RWPE2 (cell line): ENCODE data around the gene PDE3B.

Source experiments
- ATAC-seq: fragments of 200-7000 bp; cut with Tn5 transposase; 3 replicates; pipeline ENCODE4 v1.9.1; 2021; ENCODE audit warnings: low read depth
- DNase-seq: peaks from one replicate; pipeline ENCODE4 v3.0.0-alpha.2; 2020; ENCODE audit warnings: low spot score
- H3K27ac ChIP-seq: fragments of 450-650 bp; 2 replicates; pipeline ENCODE4 v1.5.1; 2017; ENCODE audit warnings: mild to moderate bottlenecking; ENCODE audit not compliant: poor library complexity, severe bottlenecking
- H3K27me3 ChIP-seq: fragments of 250-450 bp; sonication (Bioruptor Pico); 2 replicates; pipeline ENCODE4 v1.5.1; 2021; ENCODE audit warnings: mild to moderate bottlenecking, moderate library complexity; ENCODE audit not compliant: insufficient read depth, poor library complexity, severe bottlenecking
- H3K36me3 ChIP-seq: fragments of 250-450 bp; sonication (Bioruptor Pico); 2 replicates; pipeline ENCODE4 v1.5.1; 2020; ENCODE audit warnings: low read depth, mild to moderate bottlenecking, moderate library complexity
- H3K4me1 ChIP-seq: fragments of 250-450 bp; sonication (Bioruptor Pico); 2 replicates; pipeline ENCODE4 v1.5.1; 2021; ENCODE audit warnings: mild to moderate bottlenecking, moderate library complexity; ENCODE audit not compliant: insufficient read depth, poor library complexity, severe bottlenecking
- H3K4me3 ChIP-seq: fragments of 250-450 bp; sonication (Bioruptor Pico); 2 replicates; pipeline ENCODE4 v1.5.1; 2021; ENCODE audit warnings: mild to moderate bottlenecking, moderate library complexity; ENCODE audit not compliant: severe bottlenecking
- H3K9me3 ChIP-seq: fragments of 250-450 bp; sonication (Bioruptor Pico); 2 replicates; pipeline ENCODE4 v1.5.1; 2021; ENCODE audit warnings: mild to moderate bottlenecking, moderate library complexity; ENCODE audit not compliant: severe bottlenecking
- CTCF ChIP-seq: fragments of 450-650 bp; IDR thresholded peaks from one replicate; pipeline ENCODE4 v1.5.1; 2017; ENCODE audit warnings: mild to moderate bottlenecking, moderate library complexity; ENCODE audit not compliant: poor library complexity, severe bottlenecking

The PDE3B gene

GRCh38 chr11:14668731-14669301 lies 25.2 kb downstream of the PDE3B start:
- Histone ChIP-seq H3K36me3 (no peaks in the 10 kb centered on the region), H3K4me1 (peaks cover 10% of the 10 kb centered on the region), H3K27ac (no peak overlapping the region), H3K9me3 (no peaks in the 10 kb centered on the region), H3K4me3 (no peak overlapping the region), H3K27me3 (no peaks in the 10 kb centered on the region)
- DNase-seq (no peak), ATAC-seq (no peak)
- TF ChIP-seq CTCF, result no peak

- TF ChIP-seq CTCF, result no peak
- Histone ChIP-seq H3K36me3 (no peaks in the 10 kb centered on the region), H3K4me3 (no peak overlapping the region), H3K27me3 (no peaks in the 10 kb centered on the region), H3K4me1 (peaks cover 10% of the 10 kb centered on the region), H3K27ac (no peak overlapping the region), H3K9me3 (no peaks in the 10 kb centered on the region)
- ATAC-seq, result no peak
- no peak for DNase-seq
Measured at GRCh38 chr11:14669499-14669898, 25.9 kb downstream of the PDE3B start.

- no peak for TF ChIP-seq CTCF
- no peaks in the 10 kb centered on the region for H3K9me3 ChIP-seq
- H3K36me3 ChIP-seq, result no peaks in the 10 kb centered on the region
- DNase-seq, result no peak
- no peak for ATAC-seq
- H3K27ac ChIP-seq, result no peak overlapping the region
- H3K27me3 ChIP-seq, result no peaks in the 10 kb centered on the region
- H3K4me1 ChIP-seq, result peaks cover 10% of the 10 kb centered on the region
- no peak overlapping the region for H3K4me3 ChIP-seq
Measured at GRCh38 chr11:14669958-14670357, 26.4 kb downstream of the PDE3B start.

- H3K27ac ChIP-seq, result no peak overlapping the region
- no peak overlapping the region for H3K4me3 ChIP-seq
- peak; percentile 89 for ATAC-seq
- H3K36me3 ChIP-seq, result no peaks in the 10 kb centered on the region
- H3K9me3 ChIP-seq, result no peaks in the 10 kb centered on the region
- H3K4me1 ChIP-seq, result peaks cover 10% of the 10 kb centered on the region
- no peak for DNase-seq
- TF ChIP-seq CTCF, result no peak
- no peaks in the 10 kb centered on the region for H3K27me3 ChIP-seq
Measured at GRCh38 chr11:14672635-14673034, 29.0 kb downstream of the PDE3B start.

- no peaks in the 10 kb centered on the region for H3K27me3 ChIP-seq
- H3K4me3 ChIP-seq, result no peak overlapping the region
- ATAC-seq (no peak), DNase-seq (no peak)
- no peak overlapping the region for H3K27ac ChIP-seq
- peaks cover 10% of the 10 kb centered on the region for H3K4me1 ChIP-seq
- no peaks in the 10 kb centered on the region for H3K9me3 ChIP-seq
- no peaks in the 10 kb centered on the region for H3K36me3 ChIP-seq
- no peak for TF ChIP-seq CTCF
Measured at GRCh38 chr11:14673421-14673820, 29.8 kb downstream of the PDE3B start.
